K562 (cell line): ENCODE measurements around the gene RAP1GDS1. TPM values are rescaled to one million over a fixed set of nuclear protein-coding genes. Genes with fewer than 3 reads are reported as not detected.

Experiments used
- ATAC-seq: fragments of 200-7000 bp; cut with Tn5 transposase; 3 replicates; pipeline ENCODE4 v1.9.1; 2020; ENCODE audit warnings: moderate library complexity
- BruUV-seq: library from RNA; stranded (reverse); fragments of 400-500 nt; replicated peaks from 2 replicates; lab custom pipeline; 2021; lab: Mats Ljungman, UMichigan
- CTCF ChIA-PET: fragments of 300-600 bp; formaldehyde crosslinking; extraction: SDS; loops from one replicate; lab custom pipeline; 2021; ENCODE audit warnings: low intra/inter-chr PET ratio; lab: Yijun Ruan, JAX
- POLR2A ChIA-PET: fragments of 300-600, 350-650 bp; sonication (Branson Sonifier 250); formaldehyde crosslinking; extraction: SDS; loops from one replicate; lab custom pipeline; 2021; ENCODE audit warnings: antibody characterized with exemption, inconsistent platforms; lab: Yijun Ruan, JAX
- DNase-seq, 4 experiments: peaks; one replicate each; pipeline versions ENCODE4 v3.0.0 to v3.0.0-alpha.2; 2011 to 2018; ENCODE audit warnings: low spot score in 3 of 4, mixed read lengths in 3 of 4; ENCODE audit errors: extremely low read depth in 1 of 4
- FAIRE-seq: peaks from 2 replicates; lab custom pipeline; 2011; peaks lifted over from hg19 to GRCh38; lab: Jason Lieb, UNC
- H2AFZ ChIP-seq: 2 replicates; pipeline ENCODE4 v1.6.0; 2011; ENCODE audit warnings: low read depth, low read length, control low read depth, inconsistent platforms
- H3K27ac ChIP-seq: fragments of 200-600 bp; 3 replicates; pipeline ENCODE4 v1.8.0; 2011; ENCODE audit warnings: low read depth, mild to moderate bottlenecking, control low read depth, inconsistent platforms, low read length, moderate library complexity, mixed read lengths; ENCODE audit errors: extremely low read depth
- H3K27me3 ChIP-seq, 2 experiments: fragments of 300-600 bp in 1 of 2; 2 replicates in 1 of 2; 3 replicates in 1 of 2; pipeline versions ENCODE4 v1.6.0 to v1.8.0; 2011; ENCODE audit warnings: inconsistent platforms in 2 of 2, low read length in 2 of 2, mild to moderate bottlenecking in 1 of 2, mixed read lengths in 1 of 2, moderate library complexity in 1 of 2; ENCODE audit not compliant: control insufficient read depth in 2 of 2, insufficient read depth in 2 of 2
- H3K36me3 ChIP-seq: fragments of 300-600 bp; 3 replicates; pipeline ENCODE4 v1.8.0; 2011; ENCODE audit warnings: mild to moderate bottlenecking, low read length, inconsistent platforms; ENCODE audit not compliant: control insufficient read depth, insufficient read depth
- H3K4me1 ChIP-seq, 2 experiments: fragments of 200-600 bp in 1 of 2; replicated peaks in 1 of 2; 2 replicates in 1 of 2; 3 replicates in 1 of 2; pipeline versions ENCODE4 v1.5.1 to v1.8.0; 2011; ENCODE audit warnings: inconsistent platforms in 2 of 2, low read length in 2 of 2, mild to moderate bottlenecking in 1 of 2, mixed read lengths in 1 of 2, moderate library complexity in 1 of 2; ENCODE audit not compliant: control insufficient read depth in 2 of 2, insufficient read depth in 2 of 2
- H3K4me2 ChIP-seq: 2 replicates; pipeline ENCODE4 v1.6.1; 2011; ENCODE audit warnings: low read length, control low read depth, inconsistent platforms, mixed read lengths; ENCODE audit not compliant: insufficient read depth
- H3K4me3 ChIP-seq: fragments of 200-600 bp; sonication (generic), shearing (Covaris generic); 2 replicates; pipeline ENCODE4 v1.5.1; 2016; ENCODE audit warnings: control low read depth, inconsistent platforms
- H3K79me2 ChIP-seq: fragments of 200-600 bp; 3 replicates; pipeline ENCODE4 v1.8.0; 2011; ENCODE audit warnings: low read length, inconsistent platforms; ENCODE audit not compliant: control insufficient read depth, insufficient read depth
- H3K9ac ChIP-seq, 2 experiments: 2 replicates each; pipeline versions ENCODE4 v1.6.0 to v1.6.1; 2011; ENCODE audit warnings: low read depth in 2 of 2, low read length in 2 of 2, control low read depth in 1 of 2, inconsistent platforms in 1 of 2, mild to moderate bottlenecking in 1 of 2, mixed read lengths in 1 of 2; ENCODE audit not compliant: insufficient read depth in 1 of 2
- H3K9me1 ChIP-seq: one replicate; pipeline ENCODE4 v1.6.0; 2011; ENCODE audit warnings: inconsistent platforms, mild to moderate bottlenecking, low read length, moderate library complexity; ENCODE audit not compliant: control insufficient read depth, insufficient read depth
- H3K9me3 ChIP-seq: replicated peaks from 2 replicates; pipeline ENCODE4 v1.5.1; 2011; ENCODE audit warnings: low read depth, low read length, inconsistent platforms; ENCODE audit not compliant: control insufficient read depth, insufficient read depth
- H4K20me1 ChIP-seq: replicated peaks from 2 replicates; pipeline ENCODE4 v1.6.1; 2011; ENCODE audit warnings: low read length, inconsistent platforms, mixed read lengths; ENCODE audit not compliant: control insufficient read depth, insufficient read depth
- EGR1 ChIP-seq: fragments of 450-650 bp; conservative IDR thresholded peaks from 2 replicates; pipeline ENCODE4 v1.6.1; 2017; ENCODE audit warnings: mild to moderate bottlenecking
- FOXA1 ChIP-seq: fragments of 450-650 bp; IDR thresholded peaks from 2 replicates; pipeline ENCODE4 v1.6.1; 2016; ENCODE audit warnings: mild to moderate bottlenecking, borderline replicate concordance
- GABPA ChIP-seq: fragments of 200-800 bp; sonication (Bioruptor generic); conservative IDR thresholded peaks from 2 replicates; pipeline ENCODE4 v1.6.1; 2016; ENCODE audit warnings: low read depth, missing genetic modification characterization, missing compliant biosample characterization
- JUNB ChIP-seq: fragments of 450-650 bp; formaldehyde crosslinking; conservative IDR thresholded peaks from 2 replicates; pipeline ENCODE4 v1.4.0; 2020; ENCODE audit warnings: mild to moderate bottlenecking
- PCBP1 ChIP-seq: fragments of 200-400 bp; formaldehyde crosslinking; IDR thresholded peaks from 2 replicates; pipeline ENCODE4 v1.6.1; 2018; ENCODE audit warnings: mild to moderate bottlenecking, low read depth, low read length; ENCODE audit not compliant: poor library complexity, severe bottlenecking
- POLR3A ChIP-seq: IDR thresholded peaks from 2 replicates; pipeline ENCODE4 v1.6.1; 2011; ENCODE audit warnings: borderline replicate concordance, mild to moderate bottlenecking, moderate library complexity; ENCODE audit not compliant: insufficient read length, insufficient read depth; ENCODE audit errors: extremely low read depth
- ZFP36 ChIP-seq: fragments of 150-350 bp; IDR thresholded peaks from 2 replicates; pipeline ENCODE4 v1.6.1; 2018; ENCODE audit warnings: low read length, low read depth; ENCODE audit not compliant: partially characterized antibody
- ZNF165 ChIP-seq: fragments of 250-450 bp; sonication (Bioruptor Pico); IDR thresholded peaks from 2 replicates; pipeline ENCODE4 v1.4.0; 2020; ENCODE audit warnings: borderline replicate concordance
- WGBS: fragments of 100-300 bp; shearing (Covaris generic); methylation state at CpG from one replicate; pipeline ENCODE4 v1.1.6; 2016; ENCODE audit warnings: low coverage, mixed read lengths; ENCODE audit not compliant: insufficient coverage; ENCODE audit errors: missing lambda C conversion rate; 5-methylcytosine and 5-hydroxymethylcytosine counted together
- in situ Hi-C: fragments of 300-500 bp; cut with MboI; formaldehyde crosslinking; loops from 4 replicates; pipeline ENCODE4 v1.15.0; 2018; ENCODE audit warnings: inconsistent platforms, mixed read lengths
- intact Hi-C: fragments of 100-400 bp; cut with micrococcal nuclease; formaldehyde crosslinking; loops from 2 replicates; pipeline ENCODE4 v1.14.2; 2022
- polyA plus RNA-seq, 8 experiments: library from polyadenylated mRNA; depleted of rRNA in 4 of 8; stranded (reverse) in 5 of 8; unstranded in 3 of 8; fragments of >200 nt; fragmentation: Nextera tagmentation in 2 of 8; fragmentation: Illumina TruSeq in 1 of 8; extraction: Ambion mirVana in 2 of 8; extraction: Trizol in 1 of 8; gene quantifications; 2 replicates each; pipeline versions ENCODE4 v1.2.1 to v1.2.3, GENCODE V29; 2011 to 2014; ENCODE audit warnings: inconsistent platforms in 1 of 8, missing spikeins in 1 of 8
- total RNA-seq, 7 experiments: library from RNA; depleted of rRNA in 6 of 7; stranded (reverse); fragments of >200 nt in 6 of 7; fragmentation: Illumina TruSeq in 2 of 7; extraction: Trizol in 2 of 7; gene quantifications; 2 replicates each; pipeline versions ENCODE4 v1.2.1 to v1.2.3, GENCODE V29; 2011 to 2021; ENCODE audit warnings: low replicate concordance in 1 of 7
- TF ChIP-seq, protein P1 (sequence below): sonication (generic); formaldehyde crosslinking; IDR thresholded peaks from 2 replicates; pipeline ENCODE4 v1.8.0; 2022; ENCODE audit warnings: mild to moderate bottlenecking, missing genetic modification reagents
- TF ChIP-seq, protein P2 (sequence below): sonication (generic); formaldehyde crosslinking; IDR thresholded peaks from 2 replicates; pipeline ENCODE4 v1.8.1; 2023; ENCODE audit warnings: mild to moderate bottlenecking, missing genetic modification reagents

The RAP1GDS1 gene
- total and polyA plus RNA-seq, 9 of the 15 experiments (the other 6 are each of a cell fraction or from before 2014, with no cell fraction given): 27.2 to 55.6 (median 31.5) TPM

DNA sequence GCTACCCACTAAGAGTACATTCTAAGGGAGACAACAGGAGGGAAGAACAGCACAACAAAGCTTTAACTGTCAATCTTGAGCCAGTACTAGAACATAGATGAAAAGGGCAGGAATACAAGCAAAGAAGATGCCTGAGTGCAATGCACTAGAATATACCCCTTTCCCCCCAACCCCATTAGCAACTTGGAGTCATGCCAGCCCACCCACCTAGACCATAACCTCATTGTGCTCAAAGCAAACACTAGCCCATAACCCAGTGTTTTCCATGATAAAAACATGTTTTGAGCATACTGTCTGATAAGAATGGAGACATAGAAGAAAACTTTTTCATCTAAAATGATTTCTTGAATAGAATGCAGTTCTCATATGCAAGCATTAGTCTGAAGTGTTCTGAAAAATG, 183.2 kb downstream of the RAP1GDS1 start:
- ChIA-PET CTCF (no interaction called here), POLR2A (no interaction called here)
- H3K4me2 ChIP-seq: no peak overlapping the region
- no TSS peak for BruUV-seq
- H3K9ac ChIP-seq: no peak overlapping the region
- no peak for FAIRE-seq
- no peak overlapping the region for H3K4me3 ChIP-seq
- H3K36me3 ChIP-seq: peaks cover 8% of the 10 kb centered on the region; the same call in 2 of the 3 replicates
- no peak overlapping the region for H3K27ac ChIP-seq
- DNase-seq: no peak
- in situ Hi-C loops (no loop called here), intact Hi-C loops (no loop called here)
- H3K27me3 ChIP-seq: no peaks in the 10 kb centered on the region
- H4K20me1 ChIP-seq: no peaks in the 10 kb centered on the region
- TF ChIP-seq JUNB (CRISPR knock-in tag): no peak
- no peak for TF ChIP-seq GABPA (tag)
- no peak for ATAC-seq
- H3K9me3 ChIP-seq: no peaks in the 10 kb centered on the region
- H3K4me1 ChIP-seq: no peaks in the 10 kb centered on the region; a peak in 1 of 5 replicates
- H2AFZ ChIP-seq: no peak overlapping the region
- no peaks in the 10 kb centered on the region for H3K9me1 ChIP-seq
- H3K79me2 ChIP-seq: no peaks in the 10 kb centered on the region

DNA sequence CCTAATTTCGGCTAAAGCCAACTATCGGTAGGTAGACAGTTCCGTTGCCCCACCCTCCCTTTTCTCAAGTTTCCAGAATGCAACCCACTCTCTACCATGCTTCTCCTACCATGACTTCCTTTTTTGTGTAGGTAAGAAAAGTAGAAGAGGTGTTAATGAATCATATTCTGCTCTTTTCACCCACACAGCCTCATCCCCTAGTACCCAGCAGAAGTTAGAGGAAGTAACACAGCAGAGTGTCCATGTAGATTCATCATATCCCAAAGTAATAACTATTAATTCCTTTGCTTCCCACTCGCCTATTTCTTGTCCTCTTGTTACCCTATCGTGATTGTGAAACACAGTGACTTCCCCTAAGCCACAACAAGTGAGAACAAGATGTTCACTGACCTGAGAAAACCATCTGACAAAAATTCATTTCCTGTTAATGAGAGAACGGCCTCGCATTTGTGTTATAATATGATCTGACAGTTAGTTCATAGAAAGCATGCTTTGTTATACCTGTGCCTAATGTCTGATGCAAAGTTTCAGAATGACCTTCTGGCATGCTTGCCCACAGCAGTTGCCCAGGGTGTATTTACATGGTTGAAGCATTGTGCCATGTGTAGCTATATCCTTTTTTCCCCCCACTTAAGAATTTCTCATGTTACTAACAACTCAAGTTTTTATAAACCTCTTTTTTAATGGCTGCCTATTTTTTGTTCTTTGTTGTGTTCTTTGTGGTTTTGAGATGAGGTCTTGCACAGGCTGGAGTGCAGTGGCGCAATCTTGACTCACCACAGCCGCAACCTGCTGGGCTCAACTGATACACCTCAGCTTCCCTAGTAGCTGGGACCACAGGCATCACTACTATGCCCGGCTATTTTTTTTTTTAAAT, 185.6 kb downstream of the RAP1GDS1 start:
- H3K4me3 ChIP-seq: no peak overlapping the region
- no peaks in the 10 kb centered on the region for H3K27me3 ChIP-seq
- H3K9me3 ChIP-seq: no peaks in the 10 kb centered on the region
- in situ Hi-C loops (no loop called here), intact Hi-C loops (no loop called here)
- no peaks in the 10 kb centered on the region for H3K79me2 ChIP-seq
- BruUV-seq: no TSS peak
- peaks cover 8% of the 10 kb centered on the region; the same call in 2 of the 3 replicates for H3K36me3 ChIP-seq
- CTCF ChIA-PET: no interaction called here
- no peaks in the 10 kb centered on the region; a peak in 1 of 5 replicates for H3K4me1 ChIP-seq
- no peaks in the 10 kb centered on the region for H3K9me1 ChIP-seq
- POLR2A ChIA-PET: interaction anchor here (0.6 kb wide), 1 partner anchor 381 kb away, joined by 3 read pairs; no protein-coding TSS in a partner anchor
- DNase-seq (peak in 1 of 4 experiments; percentile 18), FAIRE-seq (no peak), ATAC-seq (no peak)
- H3K4me2 ChIP-seq: no peak overlapping the region
- no peak overlapping the region for H3K9ac ChIP-seq
- H2AFZ ChIP-seq: no peak overlapping the region
- H4K20me1 ChIP-seq: no peaks in the 10 kb centered on the region
- no peak overlapping the region for H3K27ac ChIP-seq
- 41% methylated on average over 10 of the region's 10 CpGs for WGBS
- TF ChIP-seq FOXA1: no peak
- no peak for TF ChIP-seq ZNF165 (CRISPR knock-in tag)
- TF ChIP-seq PCBP1: no peak
- TF ChIP-seq ZFP36: no peak
- TF ChIP-seq EGR1: no peak
- TF ChIP-seq, protein P1, sequence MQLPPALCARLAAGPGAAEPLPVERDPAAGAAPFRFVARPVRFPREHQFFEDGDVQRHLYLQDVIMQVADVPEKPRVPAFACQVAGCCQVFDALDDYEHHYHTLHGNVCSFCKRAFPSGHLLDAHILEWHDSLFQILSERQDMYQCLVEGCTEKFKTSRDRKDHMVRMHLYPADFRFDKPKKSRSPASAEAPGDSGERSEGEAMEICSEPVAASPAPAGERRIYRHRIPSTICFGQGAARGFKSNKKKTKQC (CRISPR knock-in tag): no peak
- TF ChIP-seq POLR3A: no peak
- TF ChIP-seq, protein P2, sequence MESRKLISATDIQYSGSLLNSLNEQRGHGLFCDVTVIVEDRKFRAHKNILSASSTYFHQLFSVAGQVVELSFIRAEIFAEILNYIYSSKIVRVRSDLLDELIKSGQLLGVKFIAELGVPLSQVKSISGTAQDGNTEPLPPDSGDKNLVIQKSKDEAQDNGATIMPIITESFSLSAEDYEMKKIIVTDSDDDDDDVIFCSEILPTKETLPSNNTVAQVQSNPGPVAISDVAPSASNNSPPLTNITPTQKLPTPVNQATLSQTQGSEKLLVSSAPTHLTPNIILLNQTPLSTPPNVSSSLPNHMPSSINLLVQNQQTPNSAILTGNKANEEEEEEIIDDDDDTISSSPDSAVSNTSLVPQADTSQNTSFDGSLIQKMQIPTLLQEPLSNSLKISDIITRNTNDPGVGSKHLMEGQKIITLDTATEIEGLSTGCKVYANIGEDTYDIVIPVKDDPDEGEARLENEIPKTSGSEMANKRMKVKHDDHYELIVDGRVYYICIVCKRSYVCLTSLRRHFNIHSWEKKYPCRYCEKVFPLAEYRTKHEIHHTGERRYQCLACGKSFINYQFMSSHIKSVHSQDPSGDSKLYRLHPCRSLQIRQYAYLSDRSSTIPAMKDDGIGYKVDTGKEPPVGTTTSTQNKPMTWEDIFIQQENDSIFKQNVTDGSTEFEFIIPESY: peak; percentile 71; the same call in 1 of the 2 replicates
